Measurements from ENCODE around the gene XPO5.

XPO5 gene

GRCh38 chr6:43493833-43494232 is 82.0 kb downstream of the XPO5 start:
- Histone ChIP-seq H3F3A (ENCODE audit: control insufficient read depth, insufficient read depth) (no peaks in the 10 kb centered on the region), H3K36me3 (ENCODE audit: control insufficient read depth, low read length) (peaks cover 13% of the 10 kb centered on the region), H3K79me2 (ENCODE audit: control insufficient read depth, low read length) (peaks cover 9% of the 10 kb centered on the region), H3K4me3 (ENCODE audit: low read length) (no peak overlapping the region), H3K9me2 (replicated peaks; ENCODE audit: control insufficient read depth, low read length) (no peaks in the 10 kb centered on the region), H3K4me2 (ENCODE audit: low read length) (no peak overlapping the region), H3K27ac (ENCODE audit: low read depth, low read length) (no peak overlapping the region), H4K20me1 (ENCODE audit: control insufficient read depth, insufficient read depth, low read depth, low read length) (no peaks in the 10 kb centered on the region), H3K9me3 (ENCODE audit: control insufficient read depth, insufficient read depth, low read length) (no peaks in the 10 kb centered on the region), H3K27me3 (ENCODE audit: control insufficient read depth, low read length) (no peaks in the 10 kb centered on the region), H3K4me1 (ENCODE audit: control insufficient read depth, low read length) (no peaks in the 10 kb centered on the region)
- no peak for TF ChIP-seq EZH2phosphoT487 (IDR thresholded peaks at IDR 0.05; ENCODE audit: borderline replicate concordance, low read length)
- TF ChIP-seq CTCF (IDR thresholded peaks at IDR 0.05; ENCODE audit: low read depth, low read length, poor library complexity, severe bottlenecking): no peak

GRCh38 chr6:43493230-43493629 is 82.6 kb downstream of the XPO5 start:
- H3K27me3 ChIP-seq (ENCODE audit: control insufficient read depth, low read length): no peaks in the 10 kb centered on the region
- H3K9me2 ChIP-seq (replicated peaks; ENCODE audit: control insufficient read depth, low read length): no peaks in the 10 kb centered on the region
- TF ChIP-seq CTCF (IDR thresholded peaks at IDR 0.05; ENCODE audit: low read depth, low read length, poor library complexity, severe bottlenecking): no peak
- no peak for TF ChIP-seq EZH2phosphoT487 (IDR thresholded peaks at IDR 0.05; ENCODE audit: borderline replicate concordance, low read length)
- peaks cover 10% of the 10 kb centered on the region; the same call in 1 of the 2 replicates for H3K36me3 ChIP-seq (ENCODE audit: control insufficient read depth, low read length)
- no peaks in the 10 kb centered on the region for H3K9me3 ChIP-seq (ENCODE audit: control insufficient read depth, insufficient read depth, low read length)
- H3K27ac ChIP-seq (ENCODE audit: low read depth, low read length): no peak overlapping the region
- H3K79me2 ChIP-seq (ENCODE audit: control insufficient read depth, low read length): peaks cover 9% of the 10 kb centered on the region
- H3K4me3 ChIP-seq (ENCODE audit: low read length): no peak overlapping the region
- H3K4me1 ChIP-seq (ENCODE audit: control insufficient read depth, low read length): no peaks in the 10 kb centered on the region
- H4K20me1 ChIP-seq (ENCODE audit: control insufficient read depth, insufficient read depth, low read depth, low read length): no peaks in the 10 kb centered on the region
- no peak overlapping the region for H3K4me2 ChIP-seq (ENCODE audit: low read length)
- H3F3A ChIP-seq (ENCODE audit: control insufficient read depth, insufficient read depth): no peaks in the 10 kb centered on the region

GRCh38 chr6:43492673-43493072 is 83.2 kb downstream of the XPO5 start:
- TF ChIP-seq CTCF (IDR thresholded peaks at IDR 0.05; ENCODE audit: low read depth, low read length, poor library complexity, severe bottlenecking): no peak
- TF ChIP-seq EZH2phosphoT487 (IDR thresholded peaks at IDR 0.05; ENCODE audit: borderline replicate concordance, low read length): no peak
- Histone ChIP-seq H3K79me2 (ENCODE audit: control insufficient read depth, low read length) (peaks cover 9% of the 10 kb centered on the region), H3K27me3 (ENCODE audit: control insufficient read depth, low read length) (no peaks in the 10 kb centered on the region), H3F3A (ENCODE audit: control insufficient read depth, insufficient read depth) (no peaks in the 10 kb centered on the region), H3K9me3 (ENCODE audit: control insufficient read depth, insufficient read depth, low read length) (no peaks in the 10 kb centered on the region), H3K4me3 (ENCODE audit: low read length) (no peak overlapping the region), H4K20me1 (ENCODE audit: control insufficient read depth, insufficient read depth, low read depth, low read length) (no peaks in the 10 kb centered on the region), H3K36me3 (ENCODE audit: control insufficient read depth, low read length) (peaks cover 7% of the 10 kb centered on the region; the same call in 1 of the 2 replicates), H3K4me2 (ENCODE audit: low read length) (no peak overlapping the region), H3K27ac (ENCODE audit: low read depth, low read length) (no peak overlapping the region), H3K4me1 (ENCODE audit: control insufficient read depth, low read length) (no peaks in the 10 kb centered on the region), H3K9me2 (replicated peaks; ENCODE audit: control insufficient read depth, low read length) (no peaks in the 10 kb centered on the region)
